SK-N-SH treated with all-trans-retinoic acid at 6 μM for 48 hours (cell line): ENCODE data around the gene EDDM3A.

Experiments used
- ATAC-seq: fragments of 200-7000 bp; cut with Tn5 transposase; 3 replicates; pipeline ENCODE4 v1.9.1; 2020; ENCODE audit warnings: mild to moderate bottlenecking, moderate library complexity
- ARNTL ChIP-seq: fragments of 450-650 bp; formaldehyde crosslinking; IDR thresholded peaks from 2 replicates; pipeline ENCODE4 v1.5.0; 2020; ENCODE audit warnings: low read depth, mild to moderate bottlenecking, moderate library complexity, borderline replicate concordance
- BACH2 ChIP-seq: fragments of 250-450 bp; sonication (Bioruptor Pico); IDR thresholded peaks from 2 replicates; pipeline ENCODE4 v1.9.0; 2021; ENCODE audit warnings: mild to moderate bottlenecking, borderline replicate concordance
- CREB5 ChIP-seq: fragments of 250-450 bp; sonication (Bioruptor Pico); IDR thresholded peaks from 2 replicates; pipeline ENCODE4 v1.5.1; 2020; ENCODE audit warnings: low read depth, mild to moderate bottlenecking, moderate library complexity
- CSDC2 ChIP-seq: fragments of 250-450 bp; sonication (Bioruptor Pico); IDR thresholded peaks from 2 replicates; pipeline ENCODE4 v1.5.0; 2020; ENCODE audit warnings: mild to moderate bottlenecking, moderate library complexity
- CSRNP3 ChIP-seq: fragments of 250-450 bp; sonication (Bioruptor Pico); IDR thresholded peaks from 2 replicates; pipeline ENCODE4 v1.5.1; 2021; ENCODE audit warnings: mild to moderate bottlenecking, moderate library complexity
- ESRRG ChIP-seq: fragments of 250-450 bp; sonication (Bioruptor Pico); IDR thresholded peaks from 2 replicates; pipeline ENCODE4 v1.6.1; 2021; ENCODE audit warnings: mild to moderate bottlenecking
- GLIS3 ChIP-seq: fragments of 250-450 bp; sonication (Bioruptor Pico); IDR thresholded peaks from 2 replicates; pipeline ENCODE4 v1.5.0; 2020; ENCODE audit warnings: mild to moderate bottlenecking, moderate library complexity
- ISL1 ChIP-seq: fragments of 250-450 bp; sonication (Bioruptor Pico); IDR thresholded peaks from 2 replicates; pipeline ENCODE4 v2.1.2; 2022; ENCODE audit warnings: mild to moderate bottlenecking, moderate library complexity
- OSR1 ChIP-seq: fragments of 250-450 bp; sonication (Bioruptor Pico); IDR thresholded peaks from 2 replicates; pipeline ENCODE4 v1.8.0; 2022; ENCODE audit warnings: moderate library complexity, mild to moderate bottlenecking, inconsistent platforms
- POU6F1 ChIP-seq: fragments of 250-450 bp; sonication (Bioruptor Pico); IDR thresholded peaks from 2 replicates; pipeline ENCODE4 v1.8.0; 2021; ENCODE audit warnings: low read depth, mild to moderate bottlenecking, moderate library complexity, borderline replicate concordance
- PPARA ChIP-seq: fragments of 250-450 bp; sonication (Bioruptor Pico); IDR thresholded peaks from 2 replicates; pipeline ENCODE4 v1.5.0; 2020; ENCODE audit warnings: mild to moderate bottlenecking, borderline replicate concordance
- RARB ChIP-seq: fragments of 250-450 bp; sonication (Bioruptor Pico); IDR thresholded peaks from 2 replicates; pipeline ENCODE4 v1.8.0; 2021; ENCODE audit warnings: mild to moderate bottlenecking, moderate library complexity
- SNAI2 ChIP-seq: fragments of 250-450 bp; sonication (Bioruptor Pico); IDR thresholded peaks from 2 replicates; pipeline ENCODE4 v1.5.0; 2020; ENCODE audit warnings: mild to moderate bottlenecking, moderate library complexity
- TCF4 ChIP-seq: fragments of 250-450 bp; sonication (Bioruptor Pico); IDR thresholded peaks from 2 replicates; pipeline ENCODE4 v1.8.0; 2021; ENCODE audit warnings: mild to moderate bottlenecking, moderate library complexity, borderline replicate concordance
- TSHZ2 ChIP-seq: fragments of 250-450 bp; sonication (Bioruptor Pico); IDR thresholded peaks from 2 replicates; pipeline ENCODE4 v1.5.0; 2020; ENCODE audit warnings: mild to moderate bottlenecking, moderate library complexity
- ZC3H10 ChIP-seq: fragments of 250-450 bp; sonication (Bioruptor Pico); IDR thresholded peaks from 2 replicates; pipeline ENCODE4 v1.5.1; 2021; ENCODE audit warnings: mild to moderate bottlenecking, moderate library complexity
- ZFP3 ChIP-seq: fragments of 250-450 bp; sonication (Bioruptor Pico); IDR thresholded peaks from 2 replicates; pipeline ENCODE4 v1.5.0; 2020; ENCODE audit warnings: mild to moderate bottlenecking, moderate library complexity
- ZFP30 ChIP-seq: fragments of 450-650 bp; formaldehyde crosslinking; IDR thresholded peaks from 2 replicates; pipeline ENCODE4 v1.5.0; 2022; ENCODE audit warnings: mild to moderate bottlenecking, moderate library complexity
- ZNF565 ChIP-seq: fragments of 450-650 bp; formaldehyde crosslinking; conservative IDR thresholded peaks from 2 replicates; pipeline ENCODE4 v1.5.0; 2020; ENCODE audit warnings: low read depth, mild to moderate bottlenecking, moderate library complexity
- ZNF70 ChIP-seq: fragments of 450-650 bp; formaldehyde crosslinking; IDR thresholded peaks from 2 replicates; pipeline ENCODE4 v1.5.0; 2020; ENCODE audit warnings: mild to moderate bottlenecking, moderate library complexity
- ZNF8 ChIP-seq: fragments of 450-650 bp; formaldehyde crosslinking; IDR thresholded peaks from 2 replicates; pipeline ENCODE4 v1.5.0; 2020; ENCODE audit warnings: mild to moderate bottlenecking, moderate library complexity

Gene EDDM3A

GRCh38 chr14:20745571-20746358, at the start of gene EDDM3A:
Gene EDDM3A, plus strand, starts transcription at chr14:20745887. Its CDS starts 1,694 bp downstream, at chr14:20747581.
- no peak for ATAC-seq
- no peak for TF ChIP-seq BACH2
- TF ChIP-seq CREB5 (CRISPR knock-in tag) = no peak
- TF ChIP-seq ZC3H10 (CRISPR knock-in tag) = no peak

- TF ChIP-seq ISL1 (CRISPR knock-in tag) = no peak
- no peak for TF ChIP-seq RARB
- TF ChIP-seq CSDC2 (CRISPR knock-in tag) = no peak
- no peak for TF ChIP-seq ARNTL (CRISPR knock-in tag)
- no peak for TF ChIP-seq ZNF70 (CRISPR knock-in tag)
- no peak for TF ChIP-seq OSR1 (CRISPR knock-in tag)
- TF ChIP-seq ZNF565 (CRISPR knock-in tag) = no peak
- TF ChIP-seq PPARA = no peak
- TF ChIP-seq CREB5 (CRISPR knock-in tag) = no peak
- TF ChIP-seq GLIS3 (CRISPR knock-in tag) = no peak
- no peak for TF ChIP-seq POU6F1 (CRISPR knock-in tag)
- ATAC-seq = no peak
Measured at GRCh38 chr14:20696764-20697163, 48.9 kb upstream of the EDDM3A start.

GRCh38 chr14:20697273-20698017, 48.2 kb upstream of the EDDM3A start:
- TF ChIP-seq CSDC2 (CRISPR knock-in tag) (no peak), ZFP30 (no peak)
- peak; percentile 96 for ATAC-seq

GRCh38 chr14:20698018-20698329, 47.7 kb upstream of the EDDM3A start:
- ATAC-seq = no peak
- TF ChIP-seq ARNTL (CRISPR knock-in tag) = no peak
- TF ChIP-seq, all 23 proteins: peak for 0

GRCh38 chr14:20698934-20699333, 46.8 kb upstream of the EDDM3A start:
- no peak for ATAC-seq
- TF ChIP-seq ZC3H10 (CRISPR knock-in tag) (no peak), SNAI2 (no peak), TSHZ2 (CRISPR knock-in tag) (no peak), ZFP3 (no peak), ZNF70 (CRISPR knock-in tag) (no peak), ARNTL (CRISPR knock-in tag) (no peak), BACH2 (no peak), CSRNP3 (no peak), GLIS3 (CRISPR knock-in tag) (no peak), ESRRG (CRISPR knock-in tag) (no peak), ZFP30 (no peak), PPARA (no peak), ISL1 (CRISPR knock-in tag) (no peak), ZNF8 (no peak), CSDC2 (CRISPR knock-in tag) (no peak), TCF4 (CRISPR knock-in tag) (no peak), RARB (no peak), ZNF565 (CRISPR knock-in tag) (no peak)
